GM12891 (cell line): ENCODE results near the gene DCST2.

Source experiments
- PAX5 ChIP-seq: IDR thresholded peaks from 2 replicates; pipeline ENCODE4 v1.6.1; 2011; ENCODE audit warnings: low read length, moderate library complexity, mild to moderate bottlenecking; ENCODE audit not compliant: insufficient read depth, severe bottlenecking
- POLR2A ChIP-seq: IDR thresholded peaks from 2 replicates; pipeline ENCODE4 v1.6.1; 2011; ENCODE audit warnings: low read depth, low read length, control low read depth
- POLR2AphosphoS5 ChIP-seq: IDR thresholded peaks from 2 replicates; pipeline ENCODE4 v1.6.1; 2011; ENCODE audit warnings: low read depth, low read length, control low read depth
- SPI1 ChIP-seq: IDR thresholded peaks from 2 replicates; pipeline ENCODE4 v1.6.1; 2011; ENCODE audit warnings: low read depth, low read length, control low read depth
- TAF1 ChIP-seq: IDR thresholded peaks from 2 replicates; pipeline ENCODE4 v1.6.1; 2011; ENCODE audit warnings: low read depth, low read length, control low read depth

- TF ChIP-seq POLR2AphosphoS5 (no peak), POLR2A (no peak), SPI1 (no peak), TAF1 (no peak), PAX5 (no peak)
Observed at GRCh38 chr1:155010211-155010918, 23.2 kb downstream of the DCST2 start.
